Natural killer cell (primary cell): ENCODE measurements around the gene R3HDML. TPM values are rescaled to one million over a fixed set of nuclear protein-coding genes. Genes with fewer than 3 reads are reported as not detected.

Source experiments
- ATAC-seq, 3 donors: fragments of 150-1000 bp in 2 of 3; fragments of 200-7000 bp in 1 of 3; cut with Tn5 transposase; 1 replicate in 1 of 3; 2 replicates in 2 of 3; pipeline ENCODE4 v1.10.0; 2021; ENCODE audit warnings: mild to moderate bottlenecking in 2 of 3, moderate library complexity in 2 of 3
- DNase-seq, 2 donors: peaks; one replicate each; pipeline versions ENCODE4 v3.0.0 to v3.0.0-alpha.2; 2013 to 2021; ENCODE audit warnings: mixed read lengths in 1 of 2
- H3K27ac ChIP-seq: one replicate; pipeline ENCODE4 v1.5.1; 2013; ENCODE audit warnings: mild to moderate bottlenecking, low read length
- H3K27me3 ChIP-seq: one replicate; pipeline ENCODE4 v1.6.1; 2013; ENCODE audit warnings: low read length; ENCODE audit not compliant: control insufficient read depth, insufficient read depth
- H3K36me3 ChIP-seq: one replicate; pipeline ENCODE4 v1.6.1; 2013; ENCODE audit warnings: low read length; ENCODE audit not compliant: control insufficient read depth, insufficient read depth
- H3K4me1 ChIP-seq: one replicate; pipeline ENCODE4 v1.6.1; 2013; ENCODE audit warnings: low read length; ENCODE audit not compliant: control insufficient read depth, insufficient read depth
- H3K4me3 ChIP-seq: one replicate; pipeline ENCODE4 v1.5.1; 2013; ENCODE audit warnings: low read length
- H3K9me3 ChIP-seq: one replicate; pipeline ENCODE4 v1.6.1; 2013; ENCODE audit warnings: low read length; ENCODE audit not compliant: control insufficient read depth, insufficient read depth
- H3K27ac Mint-ChIP-seq, 2 donors: one replicate each; pipeline ENCODE4 v1.8.0; 2022; ENCODE audit warnings: mild to moderate bottlenecking in 2 of 2, mixed read lengths in 2 of 2, moderate library complexity in 1 of 2
- H3K27me3 Mint-ChIP-seq, 2 donors: one replicate each; pipeline ENCODE4 v1.8.0; 2022; ENCODE audit warnings: low read depth in 2 of 2, mixed read lengths in 2 of 2
- H3K36me3 Mint-ChIP-seq: one replicate; pipeline ENCODE4 v1.8.0; 2022; ENCODE audit warnings: mixed read lengths
- H3K4me1 Mint-ChIP-seq, 2 donors: one replicate each; pipeline ENCODE4 v1.8.0; 2022; ENCODE audit warnings: mixed read lengths in 2 of 2
- H3K4me3 Mint-ChIP-seq: one replicate; pipeline ENCODE4 v1.8.0; 2022; ENCODE audit warnings: mild to moderate bottlenecking, moderate library complexity, mixed read lengths
- H3K9me3 Mint-ChIP-seq, 2 donors: one replicate each; pipeline ENCODE4 v1.8.0; 2022; ENCODE audit warnings: mixed read lengths in 2 of 2
- CTCF ChIP-seq: fragments of 200-600 bp; IDR thresholded peaks from one replicate; pipeline ENCODE4 v1.8.0; 2022; ENCODE audit warnings: antibody characterized with exemption
- WGBS: methylation state at CpG from one replicate; pipeline ENCODE4 v1.1.7; 2013; ENCODE audit warnings: missing lambda C conversion rate; ENCODE audit not compliant: insufficient coverage; 5-methylcytosine and 5-hydroxymethylcytosine counted together
- intact Hi-C: fragments of 100-400 bp; cut with micrococcal nuclease; formaldehyde crosslinking; loops from one replicate; pipeline ENCODE4 v1.14.2; 2022
- total RNA-seq, 4 donors: library from RNA; stranded (reverse); fragments of 120-200 nt in 1 of 4; gene quantifications; one replicate each; pipeline versions ENCODE4 v1.2.3 to v1.2.4, GENCODE V29; 2013 to 2022

R3HDML gene
- total RNA-seq, 3 donors from 2014 or later (not counting 1 experiment from before 2014, with no cell fraction given) = not detected

- H3K4me1 Mint-ChIP-seq = no peaks in the 10 kb centered on the region
- no peak for ATAC-seq
- no peaks in the 10 kb centered on the region for H3K36me3 ChIP-seq
- no peaks in the 10 kb centered on the region for H3K9me3 ChIP-seq
- peaks cover 2% of the 10 kb centered on the region for H3K27me3 ChIP-seq
- intact Hi-C loops = no loop called here
- H3K36me3 Mint-ChIP-seq = no peaks in the 10 kb centered on the region
- no peak overlapping the region for H3K4me3 ChIP-seq
- peaks cover 4 to 14% of the 10 kb centered on the region in 2 donors for H3K27me3 Mint-ChIP-seq
- no peak for DNase-seq
- no peaks in the 10 kb centered on the region for H3K9me3 Mint-ChIP-seq
- H3K27ac ChIP-seq = no peak overlapping the region
- no peaks in the 10 kb centered on the region for H3K4me1 ChIP-seq
- H3K4me3 Mint-ChIP-seq = no peak overlapping the region
- TF ChIP-seq CTCF = no peak
- no peak overlapping the region for H3K27ac Mint-ChIP-seq
- 87% methylated on average over 8 of the region's 9 CpGs for WGBS
Measured at GRCh38 chr20:44370639-44371218, 33.9 kb downstream of the R3HDML start.

GRCh38 chr20:44382641-44383040 is 45.8 kb downstream of the R3HDML start:
- Mint-ChIP-seq H3K27ac (no peak overlapping the region), H3K27me3 (peaks cover 13 to 23% of the 10 kb centered on the region in 2 donors), H3K4me1 (peaks cover 0 to 8% of the 10 kb centered on the region in 2 donors), H3K4me3 (no peak overlapping the region), H3K9me3 (no peaks in the 10 kb centered on the region), H3K36me3 (no peaks in the 10 kb centered on the region)
- WGBS = 60% methylated on average over 2 of the region's 2 CpGs
- H3K4me3 ChIP-seq = no peak overlapping the region
- H3K27ac ChIP-seq = no peak overlapping the region
- no peak for DNase-seq
- TF ChIP-seq CTCF = no peak
- no peaks in the 10 kb centered on the region for H3K4me1 ChIP-seq
- no peaks in the 10 kb centered on the region for H3K9me3 ChIP-seq
- no peaks in the 10 kb centered on the region for H3K36me3 ChIP-seq
- H3K27me3 ChIP-seq = peaks cover 3% of the 10 kb centered on the region
- no peak for ATAC-seq
- intact Hi-C loops = no loop called here

GRCh38 chr20:44384423-44385027 is 47.7 kb downstream of the R3HDML start:
- DNase-seq (peak; percentile 83 to 86), ATAC-seq (peak; percentile 64 to 83 (median 81))
- TF ChIP-seq CTCF = peak; percentile 87
- H3K4me3 ChIP-seq = no peak overlapping the region
- intact Hi-C loops = loop anchor here (1.0 to 5.0 kb wide), 4 partner anchors 167 to 349 kb away; no protein-coding TSS in a partner anchor
- peaks cover 3% of the 10 kb centered on the region for H3K27me3 ChIP-seq
- no peaks in the 10 kb centered on the region for H3K36me3 Mint-ChIP-seq
- H3K36me3 ChIP-seq = no peaks in the 10 kb centered on the region
- H3K9me3 Mint-ChIP-seq = no peaks in the 10 kb centered on the region
- H3K27ac Mint-ChIP-seq = no peak overlapping the region
- no peak overlapping the region for H3K4me3 Mint-ChIP-seq
- H3K9me3 ChIP-seq = no peaks in the 10 kb centered on the region
- H3K27me3 Mint-ChIP-seq = peaks cover 15 to 21% of the 10 kb centered on the region in 2 donors
- no peak overlapping the region for H3K27ac ChIP-seq
- 18% methylated on average over 9 of the region's 9 CpGs for WGBS
- peaks cover 6% of the 10 kb centered on the region for H3K4me1 ChIP-seq
- H3K4me1 Mint-ChIP-seq = peaks cover 11 to 22% of the 10 kb centered on the region in 2 donors
